22Rv1 (cell line): ENCODE results near the gene CDC14A.
"Not testable (repeated sequence)": the region's sequence is repeated elsewhere in the genome, so short reads cannot be mapped to it uniquely, and the experiment has no call there.

Experiments used
- H3K27ac ChIP-seq: fragments of 450-650 bp; 2 replicates; pipeline ENCODE4 v1.5.1; 2017
- CTCF ChIP-seq: fragments of 450-650 bp; IDR thresholded peaks from 2 replicates; pipeline ENCODE4 v1.5.1; 2017; ENCODE audit warnings: mild to moderate bottlenecking
- ZFX ChIP-seq: fragments of 450-650 bp; IDR thresholded peaks from 2 replicates; pipeline ENCODE4 v1.6.1; 2017; ENCODE audit warnings: antibody characterized with exemption, borderline replicate concordance

The CDC14A gene

GRCh38 chr1:100322436-100323211 is 29.7 kb upstream of the CDC14A start:
- H3K27ac ChIP-seq, result peak overlapping the region; percentile 70
- TF ChIP-seq CTCF (no peak), ZFX (no peak)

GRCh38 chr1:100323419-100324106 is 28.7 kb upstream of the CDC14A start:
- TF ChIP-seq ZFX (no peak), CTCF (no peak)
- H3K27ac ChIP-seq, result peak overlapping the region; percentile 70

GRCh38 chr1:100325415-100326324 is 26.6 kb upstream of the CDC14A start:
- TF ChIP-seq ZFX (no peak), CTCF (no peak)
- H3K27ac ChIP-seq, result no peak overlapping the region

- not testable (repeated sequence) for H3K27ac ChIP-seq
Observed at GRCh38 chr1:100326325-100326670, 26.0 kb upstream of the CDC14A start.

GRCh38 chr1:100328133-100328532 is 24.2 kb upstream of the CDC14A start:
- TF ChIP-seq CTCF (no peak), ZFX (no peak)
- H3K27ac ChIP-seq, result no peak overlapping the region

- H3K27ac ChIP-seq, result not testable (repeated sequence)
Observed at GRCh38 chr1:100331146-100331545, 21.2 kb upstream of the CDC14A start.

- H3K27ac ChIP-seq, result no peak overlapping the region
- TF ChIP-seq ZFX, result no peak
- no peak for TF ChIP-seq CTCF
Observed at GRCh38 chr1:100332331-100332730, 20.0 kb upstream of the CDC14A start.

- no peak overlapping the region for H3K27ac ChIP-seq
- TF ChIP-seq CTCF, result no peak
- no peak for TF ChIP-seq ZFX
Observed at GRCh38 chr1:100335436-100335835, 16.9 kb upstream of the CDC14A start.

- not testable (repeated sequence) for H3K27ac ChIP-seq
Observed at GRCh38 chr1:100337878-100338277, 14.4 kb upstream of the CDC14A start.

GRCh38 chr1:100339735-100340134 is 12.6 kb upstream of the CDC14A start:
- not testable (repeated sequence) for H3K27ac ChIP-seq
